Thoracic aorta (tissue), 2 donors: ENCODE measurements around the gene MSI2. TPM values are rescaled to one million over a fixed set of nuclear protein-coding genes. Genes with fewer than 3 reads are reported as not detected.

Experiments used
- ATAC-seq: fragments of 150-250 bp; one replicate; pipeline ENCODE4 v1.8.0; 2017; ENCODE audit warnings: low read depth; ENCODE audit not compliant: insufficient number of reproducible peaks, low FRiP score
- DNase-seq: peaks from one replicate; pipeline ENCODE4 v3.0.0-alpha.2; 2020; ENCODE audit warnings: low spot score
- H3K27ac ChIP-seq, 2 donors: fragments of 200-600 bp; sonication (generic); 1 replicate in 1 of 2; 2 replicates in 1 of 2; pipeline ENCODE4 v1.5.1; 2016; ENCODE audit warnings: mild to moderate bottlenecking in 2 of 2, moderate library complexity in 2 of 2
- H3K27me3 ChIP-seq: fragments of 200-600 bp; sonication (generic); replicated peaks from 2 replicates; pipeline ENCODE4 v1.6.0; 2016; ENCODE audit warnings: mild to moderate bottlenecking; ENCODE audit not compliant: insufficient read depth
- H3K36me3 ChIP-seq: fragments of 200-600 bp; sonication (generic); one replicate; pipeline ENCODE4 v1.5.1; 2016
- H3K4me1 ChIP-seq, 2 donors: fragments of 200-600 bp; sonication (generic); 1 replicate in 1 of 2; 2 replicates in 1 of 2; pipeline versions ENCODE4 v1.5.1 to v1.6.0; 2016; ENCODE audit warnings: low read depth in 2 of 2, mild to moderate bottlenecking in 1 of 2; ENCODE audit not compliant: control insufficient read depth in 1 of 2
- H3K4me3 ChIP-seq: fragments of 200-600 bp; sonication (generic); 2 replicates; pipeline ENCODE4 v1.5.1; 2016; ENCODE audit warnings: mild to moderate bottlenecking
- H3K9me3 ChIP-seq: fragments of 200-600 bp; sonication (generic); 2 replicates; pipeline ENCODE4 v1.5.1; 2016
- CTCF ChIP-seq: fragments of 200-600 bp; sonication (generic); IDR thresholded peaks from one replicate; pipeline ENCODE4 v1.5.1; 2019; ENCODE audit warnings: antibody characterized with exemption
- total RNA-seq, 2 donors: library from RNA; depleted of rRNA; stranded (reverse); fragments of >200 nt; gene quantifications; one replicate each; pipeline versions ENCODE4 v1.1.0 to v1.2.3, GENCODE V29; 2016

Gene MSI2
- total RNA-seq, 2 donors from 2014 or later: 32.1 to 46.2 TPM

GRCh38 chr17:57518587-57519581, 262.6 kb downstream of the MSI2 start:
- Histone ChIP-seq H3K36me3 (no peaks in the 10 kb centered on the region), H3K27ac (no peak overlapping the region), H3K4me3 (no peak overlapping the region), H3K4me1 (peaks cover 4 to 9% of the 10 kb centered on the region in 2 donors), H3K9me3 (no peaks in the 10 kb centered on the region), H3K27me3 (no peaks in the 10 kb centered on the region)
- DNase-seq: no peak
- no peak for TF ChIP-seq CTCF
- no peak for ATAC-seq

GRCh38 chr17:57519800-57520199, 263.5 kb downstream of the MSI2 start:
- no peak overlapping the region for H3K4me3 ChIP-seq
- DNase-seq (no peak), ATAC-seq (no peak)
- H3K4me1 ChIP-seq: peaks cover 9 to 19% of the 10 kb centered on the region in 2 donors
- H3K27me3 ChIP-seq: no peaks in the 10 kb centered on the region
- TF ChIP-seq CTCF: no peak
- no peaks in the 10 kb centered on the region for H3K36me3 ChIP-seq
- H3K27ac ChIP-seq: no peak overlapping the region
- no peaks in the 10 kb centered on the region for H3K9me3 ChIP-seq

GRCh38 chr17:57521606-57522005, 265.3 kb downstream of the MSI2 start:
- Histone ChIP-seq H3K36me3 (no peaks in the 10 kb centered on the region), H3K27ac (no peak overlapping the region), H3K4me3 (no peak overlapping the region), H3K4me1 (peaks cover 9 to 31% of the 10 kb centered on the region in 2 donors), H3K9me3 (no peaks in the 10 kb centered on the region), H3K27me3 (no peaks in the 10 kb centered on the region)
- TF ChIP-seq CTCF: no peak
- DNase-seq (no peak), ATAC-seq (no peak)

DNA sequence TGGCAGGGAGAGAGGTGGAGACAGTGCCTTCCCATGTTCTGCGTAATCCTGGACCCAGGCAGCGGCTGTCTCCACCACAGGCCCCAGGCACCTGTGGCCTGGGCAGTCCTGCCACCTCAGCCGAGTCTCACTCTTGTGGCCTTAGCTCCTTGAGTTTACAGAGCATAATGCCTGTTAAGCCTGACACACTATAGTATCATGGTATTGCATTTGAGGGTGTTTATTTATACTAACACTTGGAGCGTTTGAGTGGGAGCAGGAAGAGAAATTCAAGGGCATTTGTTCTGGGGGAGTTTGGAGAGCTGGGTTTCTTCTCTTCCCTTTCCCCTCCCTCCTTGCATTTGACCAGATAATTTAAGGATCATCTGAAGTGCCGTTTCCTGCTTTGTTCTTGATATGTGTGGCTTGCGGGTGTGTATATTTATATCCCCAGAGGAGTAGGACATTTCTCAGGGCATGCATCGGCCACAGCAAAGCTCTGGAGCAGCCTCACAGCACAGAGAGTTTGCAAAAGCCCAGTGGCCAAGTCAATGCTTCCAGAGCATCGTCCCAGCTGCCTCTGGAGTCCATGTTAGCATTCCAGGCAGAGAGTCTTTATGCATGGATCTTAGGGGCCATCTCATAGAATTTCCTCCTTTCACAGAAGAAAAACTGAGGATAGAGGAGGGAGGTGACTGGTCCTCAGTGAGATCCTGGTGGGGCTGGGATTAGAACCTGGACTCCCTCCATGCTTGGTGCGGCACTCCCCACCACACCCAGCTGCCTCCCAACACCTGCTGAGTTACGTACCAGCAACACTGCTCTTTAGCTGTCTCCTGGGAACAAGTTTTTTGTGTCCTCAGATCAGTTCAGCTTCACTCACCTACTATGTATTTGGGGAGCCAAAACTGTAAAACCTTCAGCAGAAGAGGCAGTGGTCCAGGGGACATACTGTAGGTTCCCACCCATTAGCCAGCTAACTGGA, 266.0 kb downstream of the MSI2 start:
- H3K4me3 ChIP-seq: no peak overlapping the region
- DNase-seq (no peak), ATAC-seq (no peak)
- H3K27me3 ChIP-seq: no peaks in the 10 kb centered on the region
- H3K36me3 ChIP-seq: no peaks in the 10 kb centered on the region
- peaks cover 9 to 38% of the 10 kb centered on the region in 2 donors for H3K4me1 ChIP-seq
- no peaks in the 10 kb centered on the region for H3K9me3 ChIP-seq
- H3K27ac ChIP-seq: no peak overlapping the region
- TF ChIP-seq CTCF: no peak
